ENCODE measurements around the gene TEC.

The TEC gene

DNA sequence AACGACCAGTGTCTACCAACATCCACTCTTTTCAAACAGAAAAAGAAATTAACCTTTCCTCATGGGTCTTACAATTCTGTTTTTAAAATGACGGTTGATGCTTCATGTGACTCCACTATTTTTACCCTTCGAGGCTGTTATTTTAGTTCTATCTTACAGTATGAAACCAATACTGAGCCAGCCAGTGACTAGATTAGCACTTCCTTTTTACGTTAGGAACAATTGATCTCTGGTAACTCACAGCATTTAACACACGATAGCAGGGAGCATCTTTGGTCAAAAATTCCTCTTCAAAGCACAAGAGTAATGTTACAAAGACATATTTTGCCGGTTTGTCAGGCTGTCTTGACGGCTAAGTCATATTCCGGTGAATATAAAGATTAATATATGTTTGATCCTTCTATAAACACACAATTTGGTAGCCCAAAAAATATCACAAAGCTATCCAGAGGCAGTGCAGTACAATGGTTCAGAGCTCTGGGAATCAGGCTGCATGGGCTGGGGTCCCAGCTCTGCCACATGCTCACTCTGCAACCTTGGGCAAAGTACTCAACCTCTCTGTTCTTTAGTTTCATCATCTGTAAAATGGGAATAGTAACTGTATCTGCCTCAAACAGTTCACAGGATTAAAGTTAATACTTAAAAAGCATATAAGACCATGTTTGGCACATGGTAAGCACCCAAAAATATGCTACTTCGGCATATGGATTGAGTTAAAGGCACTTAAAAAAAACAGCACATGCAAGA lies 72.7 kb downstream of the TEC start:
- TF ChIP-seq, protein P1, sequence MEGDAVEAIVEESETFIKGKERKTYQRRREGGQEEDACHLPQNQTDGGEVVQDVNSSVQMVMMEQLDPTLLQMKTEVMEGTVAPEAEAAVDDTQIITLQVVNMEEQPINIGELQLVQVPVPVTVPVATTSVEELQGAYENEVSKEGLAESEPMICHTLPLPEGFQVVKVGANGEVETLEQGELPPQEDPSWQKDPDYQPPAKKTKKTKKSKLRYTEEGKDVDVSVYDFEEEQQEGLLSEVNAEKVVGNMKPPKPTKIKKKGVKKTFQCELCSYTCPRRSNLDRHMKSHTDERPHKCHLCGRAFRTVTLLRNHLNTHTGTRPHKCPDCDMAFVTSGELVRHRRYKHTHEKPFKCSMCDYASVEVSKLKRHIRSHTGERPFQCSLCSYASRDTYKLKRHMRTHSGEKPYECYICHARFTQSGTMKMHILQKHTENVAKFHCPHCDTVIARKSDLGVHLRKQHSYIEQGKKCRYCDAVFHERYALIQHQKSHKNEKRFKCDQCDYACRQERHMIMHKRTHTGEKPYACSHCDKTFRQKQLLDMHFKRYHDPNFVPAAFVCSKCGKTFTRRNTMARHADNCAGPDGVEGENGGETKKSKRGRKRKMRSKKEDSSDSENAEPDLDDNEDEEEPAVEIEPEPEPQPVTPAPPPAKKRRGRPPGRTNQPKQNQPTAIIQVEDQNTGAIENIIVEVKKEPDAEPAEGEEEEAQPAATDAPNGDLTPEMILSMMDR (IDR thresholded peaks at IDR 0.05; ENCODE audit: control extremely low read depth, extremely low read depth, low read depth, missing control alignments) = no peak
- DNase-seq (ENCODE audit: extremely low spot score) = peak; percentile 45
- ChIA-PET CTCF (interaction anchor here (1.1 to 1.9 kb wide), 6 partner anchors 8 to 145 kb away, joined by 3 to 10 read pairs (median 4); no protein-coding TSS in a partner anchor), POLR2A (no interaction called here)

DNA sequence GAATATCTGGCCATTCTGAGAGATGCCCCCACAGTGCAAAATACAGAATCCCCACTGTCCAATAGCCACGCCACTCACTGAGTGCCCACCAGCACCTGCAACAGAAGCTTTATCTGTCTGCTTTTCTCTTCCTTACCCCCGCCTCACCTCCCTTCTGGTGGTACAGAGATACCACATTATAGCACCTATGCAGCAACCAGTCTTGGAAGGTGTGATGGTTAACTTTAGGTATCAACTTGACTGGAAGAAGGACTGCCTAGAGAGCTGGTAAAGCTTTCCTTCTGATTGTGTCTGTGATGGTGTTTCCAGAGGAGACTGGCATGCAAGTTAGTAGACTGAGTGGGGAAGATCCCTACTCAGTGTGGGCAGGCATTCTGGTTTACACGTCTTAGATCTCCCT lies 73.8 kb downstream of the TEC start:
- ChIA-PET POLR2A (interaction anchor here (0.5 to 1.4 kb wide), 2 partner anchors 16 to 547 kb away, joined by 5 to 6 read pairs; no protein-coding TSS in a partner anchor), CTCF (interaction anchor here (0.6 to 1.9 kb wide), 9 partner anchors 9 to 147 kb away, joined by 3 to 10 read pairs (median 3); no protein-coding TSS in a partner anchor)
- no peak for DNase-seq (ENCODE audit: extremely low spot score)
- TF ChIP-seq, protein P1 (IDR thresholded peaks at IDR 0.05; ENCODE audit: control extremely low read depth, extremely low read depth, low read depth, missing control alignments) = no peak

DNA sequence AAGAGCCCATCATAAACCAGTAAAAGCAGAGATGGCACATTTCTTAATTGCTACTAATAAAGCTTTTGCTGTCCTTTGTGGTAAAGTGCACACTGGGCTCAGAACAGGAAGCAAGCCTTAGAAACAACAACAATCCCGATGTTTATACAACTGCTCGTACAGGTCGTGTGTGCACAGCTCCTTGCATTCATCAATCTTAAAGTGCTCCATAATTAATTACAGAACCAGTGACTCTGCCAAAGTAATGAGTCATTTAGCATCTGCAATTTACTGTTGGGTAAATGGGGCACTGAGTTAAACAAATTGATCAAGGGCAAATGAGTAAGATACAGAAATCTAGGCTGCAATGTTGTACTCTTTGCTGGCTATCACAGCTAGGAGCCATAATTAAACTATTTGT lies 74.3 kb downstream of the TEC start:
- DNase-seq (ENCODE audit: extremely low spot score) = no peak
- ChIA-PET POLR2A (interaction anchor here (0.5 to 1.4 kb wide), 2 partner anchors 16 to 547 kb away, joined by 5 to 6 read pairs; no protein-coding TSS in a partner anchor), CTCF (interaction anchor here (0.6 to 1.9 kb wide), 7 partner anchors 10 to 79 kb away, joined by 3 to 10 read pairs (median 4); no protein-coding TSS in a partner anchor)
- TF ChIP-seq, protein P1 (IDR thresholded peaks at IDR 0.05; ENCODE audit: control extremely low read depth, extremely low read depth, low read depth, missing control alignments) = no peak

DNA sequence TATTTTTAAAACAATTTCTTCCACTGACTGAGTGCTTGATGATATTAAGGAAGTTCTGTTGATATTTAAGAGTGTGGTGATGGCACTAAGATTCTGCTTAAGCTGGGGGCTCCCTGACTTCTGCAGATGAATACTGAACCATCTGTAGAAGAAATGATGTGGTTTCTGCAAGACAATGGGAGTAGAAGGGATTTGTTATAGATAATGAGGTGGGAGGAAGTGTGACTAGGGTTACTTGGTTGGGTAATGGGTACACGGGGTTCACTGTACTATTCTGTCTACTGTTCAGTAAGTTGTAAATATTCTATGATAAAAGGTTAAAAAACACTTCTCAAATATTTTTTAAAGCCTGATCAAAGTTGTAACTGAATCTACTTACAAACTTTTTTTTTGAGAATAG lies 74.7 kb downstream of the TEC start:
- ChIA-PET CTCF (interaction anchor here (0.9 to 1.9 kb wide), 6 partner anchors 10 to 80 kb away, joined by 3 to 10 read pairs (median 4); no protein-coding TSS in a partner anchor), POLR2A (interaction anchor here (1.4 kb wide), 1 partner anchor 17 kb away, joined by 5 read pairs; no protein-coding TSS in a partner anchor)
- TF ChIP-seq, protein P1 (IDR thresholded peaks at IDR 0.05; ENCODE audit: control extremely low read depth, extremely low read depth, low read depth, missing control alignments) = no peak
- no peak for DNase-seq (ENCODE audit: extremely low spot score)

DNA sequence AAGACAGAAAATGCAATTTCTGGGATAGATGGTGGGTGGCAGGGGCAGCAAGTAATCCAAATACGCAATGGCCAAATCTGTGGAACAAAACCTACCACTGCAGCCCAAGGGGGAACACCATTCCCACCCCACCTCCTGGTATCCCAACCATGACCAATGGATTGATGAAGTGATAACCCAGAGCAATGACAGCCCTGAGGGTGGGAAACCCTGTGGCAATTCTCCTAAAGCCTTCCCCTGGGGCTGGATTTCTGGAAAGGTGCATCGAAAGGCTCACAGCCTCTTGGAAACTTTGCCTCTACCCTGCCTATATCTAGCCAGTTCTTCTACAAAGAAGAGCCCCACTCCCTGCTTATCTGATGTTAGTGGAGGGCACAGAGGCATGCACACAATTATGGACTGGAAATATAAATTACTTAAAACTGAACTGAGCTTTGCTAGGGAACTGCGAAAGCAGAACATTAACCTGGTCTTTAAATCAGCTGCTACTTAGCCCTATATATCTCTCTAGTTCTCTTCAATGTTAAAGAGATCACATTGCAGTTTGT lies 75.6 kb downstream of the TEC start:
- ChIA-PET CTCF (no interaction called here), POLR2A (no interaction called here)
- no peak for DNase-seq (ENCODE audit: extremely low spot score)
- TF ChIP-seq, protein P1 (IDR thresholded peaks at IDR 0.05; ENCODE audit: control extremely low read depth, extremely low read depth, low read depth, missing control alignments) = no peak

DNA sequence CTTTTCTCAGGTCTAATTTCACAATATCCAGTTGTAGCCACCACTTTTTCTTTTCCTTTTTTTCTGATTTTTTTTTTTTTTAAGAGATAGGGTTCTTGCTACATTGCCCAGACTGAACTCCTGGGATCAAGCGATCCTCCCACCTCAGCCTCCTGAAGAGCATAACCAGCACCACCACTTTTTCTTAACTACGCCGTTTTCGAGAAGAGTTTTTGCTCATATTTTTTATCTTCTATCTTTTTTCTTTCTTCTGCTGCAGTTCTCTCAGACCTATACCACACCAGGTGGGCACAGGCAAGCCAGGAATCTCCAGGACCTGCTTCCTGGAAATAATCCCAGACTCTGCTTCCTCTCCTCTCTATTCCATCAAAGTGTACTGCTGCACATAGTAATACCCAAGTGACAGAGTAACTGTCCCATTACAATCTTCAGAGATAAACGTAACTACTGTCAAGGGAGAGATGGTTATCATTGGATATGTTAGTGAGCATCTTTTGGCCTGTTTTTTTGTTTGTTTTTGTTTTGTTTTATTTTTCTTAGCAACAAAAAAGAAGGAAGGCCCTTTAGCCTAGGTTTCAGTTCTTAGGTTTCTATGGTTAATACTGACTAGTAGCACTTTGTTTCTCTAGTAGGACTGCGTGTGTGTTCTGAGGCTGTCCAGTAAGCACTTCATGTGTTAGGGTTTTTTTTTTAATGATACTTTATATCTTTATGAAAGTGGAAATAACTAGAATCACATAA lies 76.4 kb downstream of the TEC start:
- POLR2A ChIA-PET = no interaction called here
- CTCF ChIA-PET = interaction anchor here (1.0 to 1.4 kb wide), 2 partner anchors 11 kb away, joined by 4 to 6 read pairs; no protein-coding TSS in a partner anchor
- TF ChIP-seq, protein P1 (IDR thresholded peaks at IDR 0.05; ENCODE audit: control extremely low read depth, extremely low read depth, low read depth, missing control alignments) = no peak
- DNase-seq (ENCODE audit: extremely low spot score) = no peak

All from GM10248 (cell line).